ENCODE data around the gene CYP26C1.

The CYP26C1 gene

DNA sequence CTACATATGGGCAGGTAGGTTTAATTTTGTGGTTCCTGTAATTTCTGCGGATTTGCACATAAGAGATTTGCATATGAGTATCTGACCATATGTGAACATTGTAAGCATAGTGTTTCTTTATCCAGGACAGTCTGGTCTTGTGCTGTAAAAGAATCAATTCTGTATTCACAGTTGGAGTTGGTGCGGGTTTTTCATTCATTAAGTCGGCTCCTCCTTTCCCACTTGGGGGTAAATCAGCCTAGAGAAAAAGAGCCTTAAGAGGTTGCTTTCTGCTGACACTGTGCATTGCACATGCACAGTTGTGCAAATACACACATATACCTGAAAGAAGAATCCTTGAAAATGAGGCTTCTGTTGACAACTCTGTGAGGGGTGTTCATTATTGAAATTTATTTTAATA, 6.1 kb upstream of the CYP26C1 start:
- Histone ChIP-seq H3F3A (ENCODE audit: low read depth) (no peaks in the 10 kb centered on the region), H3K4me2 (ENCODE audit: low read depth, low read length, poor library complexity, severe bottlenecking) (no peak overlapping the region), H4K20me1 (ENCODE audit: insufficient read depth, low read length, poor library complexity, severe bottlenecking) (no peaks in the 10 kb centered on the region), H3K36me3 (ENCODE audit: insufficient read depth, low read length) (0 out of 2 replicates have a peak, but pooled peaks cover 4% of the 10 kb centered on the region), H3K79me2 (ENCODE audit: insufficient read depth, low read length) (no peaks in the 10 kb centered on the region), H3K9me3 (ENCODE audit: insufficient read depth, low read depth, low read length) (no peaks in the 10 kb centered on the region), H3K27me3 (ENCODE audit: insufficient read depth, low read length, poor library complexity, severe bottlenecking) (no peaks in the 10 kb centered on the region), H3K9ac (ENCODE audit: low read depth, low read length, poor library complexity, severe bottlenecking) (no peak overlapping the region), H2AFZ (ENCODE audit: low read length) (no peak overlapping the region), H3K4me1 (ENCODE audit: insufficient read depth, low read length, poor library complexity, severe bottlenecking) (no peaks in the 10 kb centered on the region), H3K9me2 (replicated peaks; ENCODE audit: low read depth, low read length) (no peaks in the 10 kb centered on the region), H3K4me3 (ENCODE audit: low read length, poor library complexity, severe bottlenecking) (no peak overlapping the region)
- TF ChIP-seq, protein P1, sequence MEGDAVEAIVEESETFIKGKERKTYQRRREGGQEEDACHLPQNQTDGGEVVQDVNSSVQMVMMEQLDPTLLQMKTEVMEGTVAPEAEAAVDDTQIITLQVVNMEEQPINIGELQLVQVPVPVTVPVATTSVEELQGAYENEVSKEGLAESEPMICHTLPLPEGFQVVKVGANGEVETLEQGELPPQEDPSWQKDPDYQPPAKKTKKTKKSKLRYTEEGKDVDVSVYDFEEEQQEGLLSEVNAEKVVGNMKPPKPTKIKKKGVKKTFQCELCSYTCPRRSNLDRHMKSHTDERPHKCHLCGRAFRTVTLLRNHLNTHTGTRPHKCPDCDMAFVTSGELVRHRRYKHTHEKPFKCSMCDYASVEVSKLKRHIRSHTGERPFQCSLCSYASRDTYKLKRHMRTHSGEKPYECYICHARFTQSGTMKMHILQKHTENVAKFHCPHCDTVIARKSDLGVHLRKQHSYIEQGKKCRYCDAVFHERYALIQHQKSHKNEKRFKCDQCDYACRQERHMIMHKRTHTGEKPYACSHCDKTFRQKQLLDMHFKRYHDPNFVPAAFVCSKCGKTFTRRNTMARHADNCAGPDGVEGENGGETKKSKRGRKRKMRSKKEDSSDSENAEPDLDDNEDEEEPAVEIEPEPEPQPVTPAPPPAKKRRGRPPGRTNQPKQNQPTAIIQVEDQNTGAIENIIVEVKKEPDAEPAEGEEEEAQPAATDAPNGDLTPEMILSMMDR (conservative IDR thresholded peaks at IDR 0.05; ENCODE audit: low read length), result no peak
- TF ChIP-seq EZH2phosphoT487 (IDR thresholded peaks at IDR 0.05; ENCODE audit: borderline replicate concordance), result no peak

DNA sequence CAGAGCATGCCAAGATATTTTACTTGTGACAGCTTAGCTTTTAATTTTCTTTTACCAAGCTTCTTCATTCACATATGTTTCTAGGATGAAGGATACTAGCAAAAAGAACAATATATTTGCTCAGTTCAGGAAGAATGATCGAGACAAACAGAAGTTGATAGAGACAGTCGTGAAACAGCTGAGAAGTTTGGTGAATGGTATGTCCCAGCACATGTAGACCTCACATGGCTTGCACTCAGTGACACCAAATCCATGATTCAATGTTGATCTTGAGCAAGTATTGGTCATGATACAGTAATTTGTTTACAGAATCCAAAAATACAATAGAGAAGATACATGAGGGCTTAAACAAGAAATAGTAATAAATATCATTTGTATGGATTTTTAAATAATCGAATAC, 2.5 kb upstream of the CYP26C1 start:
- H3K9me2 ChIP-seq (replicated peaks; ENCODE audit: low read depth, low read length), result no peaks in the 10 kb centered on the region
- H3K36me3 ChIP-seq (ENCODE audit: insufficient read depth, low read length), result peaks cover 4% of the 10 kb centered on the region; the same call in 1 of the 2 replicates
- H3K9me3 ChIP-seq (ENCODE audit: insufficient read depth, low read depth, low read length), result no peaks in the 10 kb centered on the region
- no peaks in the 10 kb centered on the region for H4K20me1 ChIP-seq (ENCODE audit: insufficient read depth, low read length, poor library complexity, severe bottlenecking)
- TF ChIP-seq, protein P1 (conservative IDR thresholded peaks at IDR 0.05; ENCODE audit: low read length), result no peak
- no peak for TF ChIP-seq EZH2phosphoT487 (IDR thresholded peaks at IDR 0.05; ENCODE audit: borderline replicate concordance)
- no peak overlapping the region for H3K4me2 ChIP-seq (ENCODE audit: low read depth, low read length, poor library complexity, severe bottlenecking)
- H3K79me2 ChIP-seq (ENCODE audit: insufficient read depth, low read length), result no peaks in the 10 kb centered on the region
- no peak overlapping the region for H3K4me3 ChIP-seq (ENCODE audit: low read length, poor library complexity, severe bottlenecking)
- no peaks in the 10 kb centered on the region for H3F3A ChIP-seq (ENCODE audit: low read depth)
- no peak overlapping the region for H3K9ac ChIP-seq (ENCODE audit: low read depth, low read length, poor library complexity, severe bottlenecking)
- H2AFZ ChIP-seq (ENCODE audit: low read length), result no peak overlapping the region
- H3K4me1 ChIP-seq (ENCODE audit: insufficient read depth, low read length, poor library complexity, severe bottlenecking), result no peaks in the 10 kb centered on the region
- H3K27me3 ChIP-seq (ENCODE audit: insufficient read depth, low read length, poor library complexity, severe bottlenecking), result no peaks in the 10 kb centered on the region

DNA sequence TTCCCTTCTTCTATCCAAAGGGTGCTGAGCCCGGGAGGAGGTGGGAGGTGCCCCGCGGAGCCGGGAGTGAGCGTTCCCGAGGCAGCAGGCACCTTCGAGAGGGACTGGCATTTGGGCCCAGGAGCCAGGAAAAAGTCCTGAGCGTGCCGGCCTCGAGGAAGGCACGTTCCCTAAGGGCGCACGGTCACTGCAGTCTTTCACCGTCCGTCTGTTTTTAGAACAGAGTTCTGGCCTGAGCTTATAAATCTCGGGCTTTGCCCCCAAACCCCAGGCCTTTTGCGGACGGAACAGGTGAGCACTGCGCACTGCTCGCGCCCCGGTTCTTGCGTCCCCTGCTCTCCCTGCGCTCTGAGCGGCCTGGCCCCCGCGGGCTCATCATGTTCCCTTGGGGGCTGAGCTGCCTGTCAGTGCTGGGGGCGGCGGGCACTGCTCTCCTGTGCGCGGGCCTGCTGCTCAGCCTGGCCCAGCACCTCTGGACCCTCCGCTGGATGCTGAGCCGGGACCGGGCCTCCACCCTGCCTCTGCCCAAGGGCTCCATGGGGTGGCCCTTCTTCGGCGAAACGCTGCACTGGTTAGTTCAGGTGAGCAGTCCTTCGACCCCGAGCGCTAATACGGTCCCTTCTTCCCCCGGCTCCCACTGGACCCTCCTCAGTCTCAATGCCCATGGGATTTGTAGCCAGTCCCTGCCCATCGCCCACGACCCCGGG, 442 bp downstream of the CYP26C1 start:
- Histone ChIP-seq H3K79me2 (ENCODE audit: insufficient read depth, low read length) (no peaks in the 10 kb centered on the region), H3K9me2 (replicated peaks; ENCODE audit: low read depth, low read length) (no peaks in the 10 kb centered on the region), H3K9ac (ENCODE audit: low read depth, low read length, poor library complexity, severe bottlenecking) (no peak overlapping the region), H4K20me1 (ENCODE audit: insufficient read depth, low read length, poor library complexity, severe bottlenecking) (no peaks in the 10 kb centered on the region), H3K27me3 (ENCODE audit: insufficient read depth, low read length, poor library complexity, severe bottlenecking) (no peaks in the 10 kb centered on the region), H3K4me1 (ENCODE audit: insufficient read depth, low read length, poor library complexity, severe bottlenecking) (no peaks in the 10 kb centered on the region), H3F3A (ENCODE audit: low read depth) (no peaks in the 10 kb centered on the region), H2AFZ (ENCODE audit: low read length) (no peak overlapping the region), H3K9me3 (ENCODE audit: insufficient read depth, low read depth, low read length) (no peaks in the 10 kb centered on the region), H3K4me3 (ENCODE audit: low read length, poor library complexity, severe bottlenecking) (no peak overlapping the region), H3K4me2 (ENCODE audit: low read depth, low read length, poor library complexity, severe bottlenecking) (no peak overlapping the region), H3K36me3 (ENCODE audit: insufficient read depth, low read length) (peaks cover 4% of the 10 kb centered on the region; the same call in 1 of the 2 replicates)
- TF ChIP-seq, protein P1 (conservative IDR thresholded peaks at IDR 0.05; ENCODE audit: low read length), result no peak
- TF ChIP-seq EZH2phosphoT487 (IDR thresholded peaks at IDR 0.05; ENCODE audit: borderline replicate concordance), result no peak

Data from Loucy (cell line).